Endothelial cell of umbilical vein (primary cell): ENCODE results near the gene VDR. TPM values are rescaled to one million over a fixed set of nuclear protein-coding genes. Genes with fewer than 3 reads are reported as not detected.

Experiments
- BruUV-seq: library from RNA; stranded (reverse); fragments of 400-500 nt; replicated peaks from 2 replicates; lab custom pipeline; 2021; lab: Mats Ljungman, UMichigan
- CTCF ChIA-PET: fragments of 300-600, 350-600 bp; sonication (Branson Sonifier 250); formaldehyde crosslinking; loops from one replicate; lab custom pipeline; 2021; ENCODE audit warnings: antibody characterized with exemption, inconsistent platforms; lab: Charles Lee
- POLR2A ChIA-PET: fragments of 300-600, 350-600 bp; sonication (Branson Sonifier 250); formaldehyde crosslinking; loops from one replicate; lab custom pipeline; 2021; ENCODE audit warnings: antibody characterized with exemption, inconsistent platforms; lab: Charles Lee
- DNase-seq: peaks from one replicate; pipeline ENCODE4 v3.0.0-alpha.2; 2011; ENCODE audit warnings: low read depth, low spot score
- FAIRE-seq: peaks from 2 replicates; lab custom pipeline; 2011; peaks lifted over from hg19 to GRCh38; lab: Jason Lieb, UNC
- H2AFZ ChIP-seq: 2 replicates; pipeline ENCODE4 v1.6.0; 2012; ENCODE audit warnings: low read depth, low read length, control low read depth, inconsistent platforms
- H3K27ac ChIP-seq: 2 replicates; pipeline ENCODE4 v1.5.1; 2011; ENCODE audit warnings: low read depth, mild to moderate bottlenecking, control low read depth, low read length, moderate library complexity; ENCODE audit not compliant: insufficient read depth
- H3K27me3 ChIP-seq, 2 experiments: 2 replicates each; pipeline versions ENCODE4 v1.6.0 to v1.6.1; 2011; ENCODE audit warnings: low read length in 2 of 2, mixed read lengths in 1 of 2; ENCODE audit not compliant: control insufficient read depth in 2 of 2, insufficient read depth in 2 of 2
- H3K36me3 ChIP-seq, 2 experiments: 2 replicates in 1 of 2; 3 replicates in 1 of 2; pipeline ENCODE4 v1.5.1; 2011; ENCODE audit warnings: low read length in 2 of 2, mild to moderate bottlenecking in 1 of 2, moderate library complexity in 1 of 2; ENCODE audit not compliant: control insufficient read depth in 2 of 2, insufficient read depth in 2 of 2; ENCODE audit errors: extremely low read depth in 1 of 2
- H3K4me1 ChIP-seq: 3 replicates; pipeline ENCODE4 v1.5.1; 2011; ENCODE audit warnings: mild to moderate bottlenecking, low read length; ENCODE audit not compliant: control insufficient read depth, insufficient read depth; ENCODE audit errors: extremely low read depth
- H3K4me2 ChIP-seq: 2 replicates; pipeline ENCODE4 v1.6.1; 2011; ENCODE audit warnings: low read length, control low read depth, mixed read lengths; ENCODE audit not compliant: insufficient read depth
- H3K4me3 ChIP-seq, 3 experiments: fragments of 200-600 bp in 1 of 3; sonication (generic), shearing (Covaris generic) in 1 of 3; replicated peaks in 1 of 3; 2 replicates each; pipeline ENCODE4 v1.5.1; 2011 to 2016; ENCODE audit warnings: control low read depth in 3 of 3, low read length in 3 of 3, mild to moderate bottlenecking in 2 of 3, inconsistent platforms in 1 of 3, low read depth in 1 of 3, moderate library complexity in 1 of 3; ENCODE audit not compliant: insufficient read depth in 1 of 3
- H3K79me2 ChIP-seq: 2 replicates; pipeline ENCODE4 v1.6.0; 2012; ENCODE audit warnings: low read length, inconsistent platforms; ENCODE audit not compliant: control insufficient read depth, insufficient read depth
- H3K9ac ChIP-seq: replicated peaks from 2 replicates; pipeline ENCODE3; 2011; ENCODE audit warnings: low read length, control low read depth; ENCODE audit not compliant: insufficient read depth; ENCODE audit errors: extremely low read depth
- H3K9me1 ChIP-seq: replicated peaks from 3 replicates; pipeline ENCODE4 v1.6.0; 2011; ENCODE audit warnings: mild to moderate bottlenecking, low read length; ENCODE audit not compliant: control insufficient read depth, insufficient read depth; ENCODE audit errors: extremely low read depth
- H3K9me3 ChIP-seq: replicated peaks from 2 replicates; pipeline ENCODE4 v1.5.1; 2012; ENCODE audit warnings: low read length, inconsistent platforms; ENCODE audit not compliant: control insufficient read depth, insufficient read depth
- H4K20me1 ChIP-seq: replicated peaks from 2 replicates; pipeline ENCODE3; 2011; ENCODE audit warnings: mild to moderate bottlenecking, low read length; ENCODE audit not compliant: control insufficient read depth, insufficient read depth; ENCODE audit errors: extremely low read depth
- FOS ChIP-seq: IDR thresholded peaks from 2 replicates; pipeline ENCODE4 v1.6.1; 2011; ENCODE audit warnings: mild to moderate bottlenecking, low read length, moderate library complexity, borderline replicate concordance; ENCODE audit not compliant: insufficient read depth
- JUN ChIP-seq: IDR thresholded peaks from 2 replicates; pipeline ENCODE4 v1.6.1; 2011; ENCODE audit warnings: borderline replicate concordance, low read depth; ENCODE audit not compliant: insufficient read length, insufficient read depth
- POLR2AphosphoS5 ChIP-seq: IDR thresholded peaks from 2 replicates; pipeline ENCODE4 v1.6.1; 2012; ENCODE audit warnings: low read depth, mild to moderate bottlenecking, control low read depth, low read length, moderate library complexity; ENCODE audit not compliant: insufficient read depth
- dilution Hi-C: fragments of 300-500 bp; cut with MboI; formaldehyde crosslinking; loops from one replicate; pipeline ENCODE4 v1.15.0; 2019; ENCODE audit warnings: low sequenced_read_pairs; ENCODE audit not compliant: extremely low pct_ligation_motif_present
- intact Hi-C: fragments of 100-400 bp; cut with micrococcal nuclease; formaldehyde crosslinking; loops from one replicate; pipeline ENCODE4 v1.10.0; 2022
- polyA plus RNA-seq, 4 experiments: library from polyadenylated mRNA; depleted of rRNA in 3 of 4; stranded (reverse) in 3 of 4; unstranded in 1 of 4; fragments of >200 nt; gene quantifications; 2 replicates each; pipeline versions ENCODE4 v1.2.1 to v1.2.3, GENCODE V29; 2011 to 2012; ENCODE audit warnings: missing spikeins in 1 of 4
- total RNA-seq: library from RNA; stranded (reverse); gene quantifications from 2 replicates; pipeline ENCODE4 v1.2.3, GENCODE V29; 2021
- TF ChIP-seq, protein P1 (sequence below), 2 donors: IDR thresholded peaks; 1 replicate in 1 of 2; 2 replicates in 1 of 2; pipeline ENCODE4 v1.5.1; 2011; ENCODE audit warnings: low read length in 2 of 2, mild to moderate bottlenecking in 2 of 2, moderate library complexity in 2 of 2, control low read depth in 1 of 2, inconsistent platforms in 1 of 2, low read depth in 1 of 2; ENCODE audit not compliant: insufficient read depth in 1 of 2; ENCODE audit errors: extremely low read depth in 1 of 2

VDR gene
- total and polyA plus RNA-seq, 2 donors (not counting 3 experiments of a cell fraction or from before 2014, with no cell fraction given): 0.73 to 0.91 TPM

DNA sequence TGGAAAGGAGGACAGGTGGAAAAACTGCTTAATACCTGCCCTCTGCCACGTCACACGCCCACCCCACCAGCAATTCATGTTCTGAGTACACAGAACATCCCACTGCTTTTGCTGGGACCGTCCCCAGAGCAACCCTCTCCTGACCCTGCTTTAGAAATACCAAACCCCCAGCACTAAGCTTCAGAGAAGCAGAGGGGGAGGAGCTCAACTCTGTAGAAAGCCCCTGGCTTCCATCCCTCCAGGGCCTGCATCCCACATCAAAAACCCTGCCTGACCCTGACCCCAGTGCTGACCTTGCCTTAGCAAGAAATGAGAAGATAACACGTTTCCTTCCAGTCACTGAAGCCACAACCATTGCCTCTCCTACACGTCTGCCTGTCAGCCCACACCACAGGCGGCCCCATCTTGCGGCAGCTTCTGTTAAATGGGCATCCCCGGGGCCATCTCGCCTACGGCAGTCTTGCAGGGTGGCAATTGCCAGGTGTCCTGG is 19.7 kb downstream of the VDR start:
- Histone ChIP-seq H3K27me3 (peaks cover 0 to 2% of the 10 kb centered on the region in 2 experiments), H3K9me1 (no peaks in the 10 kb centered on the region), H3K27ac (no peak overlapping the region), H3K9me3 (no peaks in the 10 kb centered on the region), H2AFZ (no peak overlapping the region), H3K79me2 (no peaks in the 10 kb centered on the region), H3K4me2 (no peak overlapping the region), H3K4me3 (no peak overlapping the region), H3K36me3 (no peaks in the 10 kb centered on the region), H3K4me1 (no peaks in the 10 kb centered on the region), H4K20me1 (no peaks in the 10 kb centered on the region), H3K9ac (no peak overlapping the region)
- ChIA-PET CTCF (interaction anchor here (0.9 to 1.4 kb wide), 5 partner anchors 10 to 21 kb away, joined by 3 to 4 read pairs (median 3); no protein-coding TSS in a partner anchor), POLR2A (no interaction called here)
- intact Hi-C loops (no loop called here), dilution Hi-C loops (no loop called here)
- no peak for TF ChIP-seq JUN
- TF ChIP-seq POLR2AphosphoS5: no peak
- FAIRE-seq (no peak), DNase-seq (no peak)
- BruUV-seq: no TSS peak

GRCh38 chr12:47884501-47884900 is 20.3 kb downstream of the VDR start:
- H4K20me1 ChIP-seq: no peaks in the 10 kb centered on the region
- H3K27ac ChIP-seq: no peak overlapping the region
- dilution Hi-C loops: no loop called here
- no TSS peak for BruUV-seq
- no peak overlapping the region for H3K4me2 ChIP-seq
- peaks cover 0 to 2% of the 10 kb centered on the region in 2 experiments for H3K27me3 ChIP-seq
- no peaks in the 10 kb centered on the region for H3K36me3 ChIP-seq
- TF ChIP-seq, protein P1, sequence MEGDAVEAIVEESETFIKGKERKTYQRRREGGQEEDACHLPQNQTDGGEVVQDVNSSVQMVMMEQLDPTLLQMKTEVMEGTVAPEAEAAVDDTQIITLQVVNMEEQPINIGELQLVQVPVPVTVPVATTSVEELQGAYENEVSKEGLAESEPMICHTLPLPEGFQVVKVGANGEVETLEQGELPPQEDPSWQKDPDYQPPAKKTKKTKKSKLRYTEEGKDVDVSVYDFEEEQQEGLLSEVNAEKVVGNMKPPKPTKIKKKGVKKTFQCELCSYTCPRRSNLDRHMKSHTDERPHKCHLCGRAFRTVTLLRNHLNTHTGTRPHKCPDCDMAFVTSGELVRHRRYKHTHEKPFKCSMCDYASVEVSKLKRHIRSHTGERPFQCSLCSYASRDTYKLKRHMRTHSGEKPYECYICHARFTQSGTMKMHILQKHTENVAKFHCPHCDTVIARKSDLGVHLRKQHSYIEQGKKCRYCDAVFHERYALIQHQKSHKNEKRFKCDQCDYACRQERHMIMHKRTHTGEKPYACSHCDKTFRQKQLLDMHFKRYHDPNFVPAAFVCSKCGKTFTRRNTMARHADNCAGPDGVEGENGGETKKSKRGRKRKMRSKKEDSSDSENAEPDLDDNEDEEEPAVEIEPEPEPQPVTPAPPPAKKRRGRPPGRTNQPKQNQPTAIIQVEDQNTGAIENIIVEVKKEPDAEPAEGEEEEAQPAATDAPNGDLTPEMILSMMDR (IDR thresholded peaks at IDR 0.05; ENCODE audit: extremely low read depth in 1 of 2, insufficient read depth in 1 of 2, low read depth in 1 of 2, low read length in 2 of 2): no peak
- TF ChIP-seq JUN: no peak
- no peak for TF ChIP-seq FOS
- no peaks in the 10 kb centered on the region for H3K9me3 ChIP-seq
- H3K9me1 ChIP-seq: no peaks in the 10 kb centered on the region
- DNase-seq (no peak), FAIRE-seq (no peak)
- no peaks in the 10 kb centered on the region for H3K4me1 ChIP-seq
- H3K9ac ChIP-seq: no peak overlapping the region
- intact Hi-C loops: no loop called here
- POLR2A ChIA-PET: no interaction called here
- no peak overlapping the region for H2AFZ ChIP-seq
- no peaks in the 10 kb centered on the region for H3K79me2 ChIP-seq
- no peak overlapping the region for H3K4me3 ChIP-seq
- CTCF ChIA-PET: interaction anchor here (0.9 to 1.3 kb wide), 3 partner anchors 11 to 21 kb away, joined by 3 to 5 read pairs (median 4); partner anchors contain the start of gene VDR
